T-helper 9 cell (primary cell): ENCODE measurements around the gene PLA2G4F.
"Not testable (repeated sequence)": the region's sequence is repeated elsewhere in the genome, so short reads cannot be mapped to it uniquely, and the experiment has no call there.

Source experiments
- DNase-seq: peaks from one replicate; pipeline ENCODE4 v3.0.0-alpha.2; 2020

The PLA2G4F gene

DNA sequence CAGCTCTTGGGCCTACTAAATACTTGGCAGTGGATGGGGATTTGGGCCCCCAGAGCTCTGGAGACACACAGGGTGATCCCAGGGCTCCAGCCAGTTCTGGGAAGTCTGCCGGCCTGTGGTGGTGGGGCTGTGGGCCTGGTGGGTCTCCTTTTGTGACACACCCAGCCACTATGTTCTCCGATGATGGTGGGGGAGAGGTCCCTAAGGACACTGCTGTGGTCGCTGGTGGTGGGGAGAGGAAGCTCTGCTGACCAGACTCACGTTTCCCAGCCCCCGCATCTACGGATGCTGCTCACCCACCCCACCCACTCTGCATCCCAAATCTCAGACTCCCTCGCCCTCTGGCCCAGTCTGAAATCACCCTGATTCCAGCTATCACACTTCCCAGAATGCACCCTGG lies 62.5 kb downstream of the PLA2G4F start:
- no peak for DNase-seq

DNA sequence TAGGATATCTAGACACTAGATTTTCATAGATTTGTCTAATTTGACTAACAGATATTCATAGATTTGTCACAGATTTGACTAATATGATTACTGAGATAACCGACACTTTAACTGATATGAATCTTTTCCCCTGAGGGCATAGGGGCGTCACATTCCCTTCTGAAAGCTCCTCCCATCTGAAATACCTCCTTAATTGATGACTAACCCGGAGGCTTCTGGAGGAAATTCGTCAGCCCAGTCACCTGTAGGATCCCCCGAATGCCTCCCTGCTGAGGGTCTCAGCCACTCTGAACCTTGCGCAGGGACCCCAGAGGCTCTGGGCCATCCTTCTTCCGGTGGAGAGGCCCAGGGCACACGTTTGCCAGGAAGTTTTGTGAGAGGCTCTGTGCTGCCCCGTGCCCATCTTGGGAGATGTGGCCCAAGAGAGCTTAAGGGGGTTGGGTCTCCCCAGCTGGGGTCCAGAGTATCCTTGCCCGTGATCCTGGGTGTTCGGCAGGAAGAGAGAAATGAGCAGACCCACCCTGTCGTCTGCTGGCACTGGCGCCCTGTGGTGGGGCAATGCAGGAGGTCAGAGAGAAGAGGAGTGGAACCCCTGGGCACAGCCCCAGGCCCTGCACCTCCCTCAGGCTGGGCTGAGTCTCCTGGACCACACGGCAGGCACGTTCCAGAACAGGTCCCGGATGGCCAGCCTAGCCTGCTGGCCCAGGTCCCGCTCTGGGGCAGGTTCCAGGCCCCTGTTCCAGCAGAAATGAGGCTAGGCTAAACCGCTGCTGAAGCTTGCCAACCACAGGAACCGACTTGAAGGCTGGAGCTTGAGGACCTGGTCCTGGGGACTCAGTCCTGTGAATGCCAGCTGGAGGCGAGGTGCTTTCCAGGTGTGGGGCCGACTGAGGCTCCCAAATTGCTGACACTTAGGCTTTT lies 63.8 kb downstream of the PLA2G4F start:
- DNase-seq = no peak

DNA sequence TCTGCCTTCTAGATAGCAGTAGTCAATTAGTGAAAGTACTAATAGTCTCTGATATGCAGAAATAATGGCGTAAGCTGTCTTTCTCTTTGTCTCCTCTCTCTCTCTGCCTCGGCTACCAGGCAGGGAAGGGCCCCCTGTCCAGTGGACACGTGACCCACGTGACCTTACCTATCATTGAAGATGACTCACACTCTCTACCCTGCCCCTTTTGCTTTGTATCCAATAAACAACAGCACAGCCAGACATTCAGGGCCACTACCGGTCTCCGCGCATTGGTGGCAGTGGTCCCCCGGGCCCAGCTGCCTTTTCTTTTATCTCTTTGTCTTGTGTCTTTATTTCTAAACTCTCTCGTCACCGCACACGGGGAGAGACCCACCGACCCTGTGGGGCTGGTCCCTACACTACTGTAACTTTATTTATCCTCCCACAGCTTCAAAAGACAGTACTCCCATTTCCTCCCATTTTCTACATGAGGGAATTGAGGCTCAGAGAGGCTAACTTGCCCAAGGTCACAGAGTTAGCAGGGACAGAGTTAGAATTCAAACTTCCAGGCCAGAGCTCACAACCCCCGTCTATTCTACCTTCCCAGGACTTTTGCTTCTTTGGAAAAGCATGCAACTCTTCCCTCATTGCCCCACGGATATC lies 64.6 kb downstream of the PLA2G4F start:
- not testable (repeated sequence) for DNase-seq

DNA sequence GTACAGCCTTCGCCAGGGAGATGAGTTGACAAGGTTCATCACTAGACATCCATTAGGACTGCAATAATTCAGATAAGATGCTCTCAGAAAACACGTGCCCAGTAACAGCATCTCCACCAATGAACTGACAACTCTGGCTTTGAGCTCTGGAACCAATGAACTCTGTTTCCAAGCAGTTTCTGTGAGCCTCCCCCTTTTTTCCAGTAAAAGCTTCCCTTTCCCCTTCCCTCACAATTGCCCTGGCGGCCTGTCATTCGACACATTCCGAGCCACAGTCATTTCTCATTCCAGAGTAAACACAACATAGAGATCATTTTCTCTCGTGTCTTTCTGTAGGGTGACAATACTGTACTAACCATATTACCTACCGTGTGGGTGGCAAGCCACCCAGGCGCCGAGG lies 65.7 kb downstream of the PLA2G4F start:
- no peak for DNase-seq

DNA sequence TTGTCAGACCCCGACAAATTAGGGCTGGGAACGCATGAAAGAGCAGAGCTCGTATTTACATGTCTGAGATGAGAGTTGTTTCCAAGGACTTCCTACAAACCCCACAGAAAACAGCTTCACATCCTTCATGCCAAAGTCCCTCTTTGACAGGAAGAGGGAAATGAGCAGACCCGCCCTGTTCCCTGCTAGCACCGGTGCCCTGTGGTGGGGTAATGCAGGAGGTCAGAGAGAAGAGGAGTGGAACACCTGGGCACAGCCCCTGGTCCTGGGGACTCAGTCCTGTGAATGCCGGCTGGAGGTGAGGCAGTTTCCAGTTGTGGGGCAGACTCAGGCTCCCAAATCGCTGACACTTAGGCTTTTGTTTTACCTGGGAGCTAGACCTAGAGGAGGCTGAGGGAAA lies 66.1 kb downstream of the PLA2G4F start:
- DNase-seq = no peak

DNA sequence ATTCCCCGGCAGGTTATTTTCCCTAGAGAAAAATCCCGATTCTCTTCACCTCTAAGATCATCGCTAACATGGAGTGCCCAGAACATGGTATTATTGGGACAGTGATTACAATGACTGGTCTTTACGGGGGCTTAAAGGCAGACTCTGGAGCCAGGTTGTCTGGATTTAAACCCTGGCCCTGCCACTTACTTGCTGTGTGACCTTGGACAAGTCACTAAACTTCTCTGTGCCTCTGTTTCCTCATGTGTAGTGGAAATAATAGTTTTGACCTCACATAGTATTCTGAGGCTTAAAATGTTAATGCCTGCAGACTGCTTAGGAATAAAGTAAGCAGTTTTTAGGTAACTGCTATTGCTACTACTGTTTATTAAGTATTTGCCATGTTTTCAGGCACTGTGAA lies 66.5 kb downstream of the PLA2G4F start:
- DNase-seq = no peak
